Stimulated activated CD8-positive, alpha-beta memory T cell treated with anti-CD3 and anti-CD28 coated beads, Interleukin-4, amount 100 ng/mL, for 48 hours (primary cell): ENCODE data around the gene RUFY2.

ENCODE experiments used
- DNase-seq: peaks from one replicate; pipeline ENCODE4 v3.0.0-alpha.2; 2020

RUFY2 gene

GRCh38 chr10:68364101-68364886 lies 42.8 kb downstream of the RUFY2 start:
- DNase-seq, result no peak

GRCh38 chr10:68362590-68362989 lies 44.5 kb downstream of the RUFY2 start:
- DNase-seq, result no peak

- DNase-seq, result no peak
Measured at GRCh38 chr10:68359189-68359588, 47.9 kb downstream of the RUFY2 start.

- no peak for DNase-seq
Measured at GRCh38 chr10:68353537-68353936, 53.5 kb downstream of the RUFY2 start.

GRCh38 chr10:68348265-68348741 lies 58.8 kb downstream of the RUFY2 start:
- DNase-seq, result peak; percentile 55

- DNase-seq, result no peak
Measured at GRCh38 chr10:68346774-68347173, 60.3 kb downstream of the RUFY2 start.

- DNase-seq, result no peak
Measured at GRCh38 chr10:68345621-68346020, 61.5 kb downstream of the RUFY2 start.

GRCh38 chr10:68342909-68343516 lies 64.1 kb downstream of the RUFY2 start:
- DNase-seq, result no peak

GRCh38 chr10:68340358-68341080 lies 66.6 kb downstream of the RUFY2 start:
- no peak for DNase-seq

- DNase-seq, result no peak
Measured at GRCh38 chr10:68336754-68337351, 70.2 kb downstream of the RUFY2 start.

GRCh38 chr10:68334672-68335467 lies 72.2 kb downstream of the RUFY2 start:
- no peak for DNase-seq

- no peak for DNase-seq
Measured at GRCh38 chr10:68333440-68334431, 73.3 kb downstream of the RUFY2 start.

GRCh38 chr10:68333058-68333395 lies 74.0 kb downstream of the RUFY2 start:
- no peak for DNase-seq

- peak; percentile 74 for DNase-seq
Measured at GRCh38 chr10:68332259-68333057, 74.6 kb downstream of the RUFY2 start, which contains the start of gene PBLD. TSS of gene PBLD (minus strand) at chr10:68332928. CDS start at chr10:68306844, 26,084 bp downstream.

GRCh38 chr10:68331455-68332258 lies 75.4 kb downstream of the RUFY2 start, which contains the start of gene HNRNPH3:
TSS of gene HNRNPH3 (plus strand) at chr10:68332064. CDS start at chr10:68337222, 5,158 bp downstream.
- DNase-seq, result peak; percentile 98

- DNase-seq, result peak; percentile 34
Measured at GRCh38 chr10:68330852-68331454, 76.1 kb downstream of the RUFY2 start.

GRCh38 chr10:68329506-68329861 lies 77.6 kb downstream of the RUFY2 start:
- no peak for DNase-seq

GRCh38 chr10:68327889-68328786 lies 78.9 kb downstream of the RUFY2 start:
- no peak for DNase-seq
